ENCODE data around the gene RTP3.

DNA sequence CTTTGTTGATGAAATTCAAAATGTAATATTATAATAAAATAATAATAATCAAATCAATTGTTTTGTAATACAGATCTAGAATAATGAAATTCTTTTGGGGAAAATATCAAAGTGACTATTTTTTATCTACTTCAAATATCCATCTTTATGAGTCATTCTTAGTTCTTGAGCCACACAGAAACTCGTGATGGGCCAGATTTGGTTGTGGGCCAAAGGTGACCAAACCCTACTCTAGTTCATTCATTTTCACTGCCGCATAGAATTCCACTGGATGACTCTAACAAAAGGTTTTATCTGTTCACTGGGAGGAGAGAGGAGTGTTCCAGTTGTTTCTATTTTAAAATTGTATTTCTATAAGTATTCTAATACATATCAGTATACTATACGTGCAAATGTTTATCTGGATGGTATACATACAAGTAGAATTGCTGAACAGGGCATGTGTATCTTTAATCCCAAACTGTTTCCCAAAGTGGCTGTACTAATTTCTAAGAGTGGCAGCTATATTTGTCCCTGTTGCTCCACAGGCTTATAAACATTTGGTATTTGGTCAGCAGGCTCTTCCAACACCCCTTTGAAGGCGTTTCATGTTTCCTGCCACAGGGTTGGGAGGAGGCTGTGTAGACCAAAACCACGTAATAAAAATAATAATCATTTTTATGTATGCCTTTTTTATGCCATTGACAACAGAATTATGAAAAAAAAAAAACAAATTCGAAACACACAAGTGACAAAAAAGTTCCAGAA lies 7.3 kb upstream of the RTP3 start:
- no peak for TF ChIP-seq EZH2 (IDR thresholded peaks at IDR 0.05; ENCODE audit: borderline replicate concordance, low read length)
- TF ChIP-seq, protein P1, sequence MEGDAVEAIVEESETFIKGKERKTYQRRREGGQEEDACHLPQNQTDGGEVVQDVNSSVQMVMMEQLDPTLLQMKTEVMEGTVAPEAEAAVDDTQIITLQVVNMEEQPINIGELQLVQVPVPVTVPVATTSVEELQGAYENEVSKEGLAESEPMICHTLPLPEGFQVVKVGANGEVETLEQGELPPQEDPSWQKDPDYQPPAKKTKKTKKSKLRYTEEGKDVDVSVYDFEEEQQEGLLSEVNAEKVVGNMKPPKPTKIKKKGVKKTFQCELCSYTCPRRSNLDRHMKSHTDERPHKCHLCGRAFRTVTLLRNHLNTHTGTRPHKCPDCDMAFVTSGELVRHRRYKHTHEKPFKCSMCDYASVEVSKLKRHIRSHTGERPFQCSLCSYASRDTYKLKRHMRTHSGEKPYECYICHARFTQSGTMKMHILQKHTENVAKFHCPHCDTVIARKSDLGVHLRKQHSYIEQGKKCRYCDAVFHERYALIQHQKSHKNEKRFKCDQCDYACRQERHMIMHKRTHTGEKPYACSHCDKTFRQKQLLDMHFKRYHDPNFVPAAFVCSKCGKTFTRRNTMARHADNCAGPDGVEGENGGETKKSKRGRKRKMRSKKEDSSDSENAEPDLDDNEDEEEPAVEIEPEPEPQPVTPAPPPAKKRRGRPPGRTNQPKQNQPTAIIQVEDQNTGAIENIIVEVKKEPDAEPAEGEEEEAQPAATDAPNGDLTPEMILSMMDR (IDR thresholded peaks at IDR 0.05; ENCODE audit: low read length): no peak
